Measurements from ENCODE around the gene NAE1.

Gene NAE1

GRCh38 chr16:66830422-66831404 lies at the start of gene NAE1:
TSS of gene NAE1 (minus strand) at chr16:66830976. CDS start at chr16:66830899, 77 bp downstream.
- peak; percentile 86 for TF ChIP-seq CTCF (conservative IDR thresholded peaks at IDR 0.05; ENCODE audit: low read depth, low read length)
- peak; percentile 37 for DNase-seq (ENCODE audit: low read depth)
- peak within 1 kb of the TSS; percentile 61 for H3K4me3 ChIP-seq (ENCODE audit: low read length)

GRCh38 chr16:66878067-66878466 lies 47.3 kb upstream of the NAE1 start:
- no peak for DNase-seq (ENCODE audit: low read depth)
- no peak overlapping the region for H3K4me3 ChIP-seq (ENCODE audit: low read length)
- no peak for TF ChIP-seq CTCF (conservative IDR thresholded peaks at IDR 0.05; ENCODE audit: low read depth, low read length)

DNA sequence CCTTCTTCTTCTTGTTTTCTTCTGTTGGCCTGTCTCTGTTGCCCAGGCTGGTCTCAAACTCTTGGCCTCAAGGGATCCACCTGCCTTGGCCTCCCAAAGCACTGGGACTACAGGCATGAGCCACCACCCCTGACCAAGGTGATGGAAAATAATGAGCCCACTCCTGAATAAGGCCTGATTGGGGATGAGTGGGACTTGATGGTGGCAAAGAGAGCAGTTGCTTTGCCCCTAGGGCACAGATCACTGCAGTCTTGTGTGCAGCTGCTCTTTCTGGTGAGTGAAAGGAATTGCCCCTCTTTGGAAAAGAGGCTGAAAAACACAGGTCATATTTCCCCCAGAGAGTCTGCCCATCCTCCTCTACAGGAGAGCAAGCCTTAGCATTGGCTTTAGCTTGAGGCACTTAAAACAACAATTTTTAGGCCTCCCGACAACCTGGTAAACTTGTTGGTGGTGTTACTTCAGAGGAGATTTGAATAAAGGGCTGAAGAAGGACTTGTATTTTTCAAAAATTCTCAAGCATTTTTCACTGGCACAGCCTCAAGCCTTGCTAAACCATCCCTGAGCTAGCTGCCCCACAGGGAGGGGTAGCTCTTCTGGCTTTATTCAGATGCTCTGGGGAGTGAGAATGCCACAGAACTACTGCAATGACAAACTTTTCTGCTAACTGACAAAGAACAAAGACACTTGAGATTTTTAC lies 43.5 kb upstream of the NAE1 start:
- no peak for TF ChIP-seq CTCF (conservative IDR thresholded peaks at IDR 0.05; ENCODE audit: low read depth, low read length)
- no peak overlapping the region for H3K4me3 ChIP-seq (ENCODE audit: low read length)
- no peak for DNase-seq (ENCODE audit: low read depth)

DNA sequence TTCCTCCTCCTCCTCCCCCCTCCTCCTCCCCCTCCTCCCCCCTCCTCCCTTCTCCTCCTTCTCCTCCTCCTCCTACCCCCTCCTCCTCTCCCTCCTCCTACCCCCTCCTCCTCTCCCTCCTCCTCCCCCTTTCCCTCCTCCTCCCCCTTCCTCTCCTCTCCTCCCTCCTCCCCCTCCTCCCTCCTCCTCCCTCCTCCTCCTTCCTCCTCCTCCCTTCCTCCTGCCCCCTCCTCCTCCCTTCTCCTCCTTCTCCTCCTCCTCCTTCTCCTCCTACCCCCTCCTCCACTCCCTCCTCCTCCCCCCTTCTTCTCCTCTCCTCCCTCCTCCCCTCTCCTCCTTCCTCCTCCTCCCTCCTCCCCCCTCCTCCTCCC lies 42.9 kb upstream of the NAE1 start:
- no peak overlapping the region for H3K4me3 ChIP-seq (ENCODE audit: low read length)
- no peak for TF ChIP-seq CTCF (conservative IDR thresholded peaks at IDR 0.05; ENCODE audit: low read depth, low read length)
- no peak for DNase-seq (ENCODE audit: low read depth)

DNA sequence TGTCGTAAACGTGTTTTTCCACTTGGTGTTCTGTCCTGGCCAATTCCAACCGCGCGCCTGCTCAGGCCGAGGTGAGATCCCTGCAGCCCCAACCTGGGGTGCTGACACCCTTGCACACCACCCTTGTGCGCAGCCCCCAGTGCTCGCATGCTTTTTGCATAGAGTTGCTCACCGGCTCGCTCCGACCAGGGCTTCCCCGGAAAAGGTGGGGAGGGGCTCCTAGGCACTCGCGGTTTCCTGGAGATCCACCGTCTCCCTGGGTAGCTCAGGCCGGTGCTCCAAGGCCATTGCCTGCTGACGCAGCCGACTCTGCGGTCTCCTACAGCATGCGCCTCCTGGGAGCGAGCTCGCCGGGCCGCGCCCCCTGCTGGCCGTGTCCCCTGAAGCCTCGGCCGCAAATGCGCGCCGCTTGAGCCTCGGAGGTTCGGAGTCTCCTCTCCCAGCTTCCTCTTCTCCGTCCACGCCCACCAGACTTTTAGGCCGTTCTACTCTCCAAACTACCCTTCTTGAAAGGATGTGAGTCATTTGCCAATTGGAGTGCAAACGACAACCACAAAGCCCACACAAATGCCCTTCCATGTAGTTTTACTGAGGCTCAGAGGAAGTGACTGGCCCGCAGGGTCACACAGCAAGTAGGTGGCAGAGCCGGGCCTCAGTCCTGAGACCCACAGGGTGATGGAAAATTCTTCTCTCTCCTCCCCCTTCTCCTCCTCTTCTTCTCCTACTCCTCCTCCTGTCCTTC lies 42.3 kb upstream of the NAE1 start:
- peak; percentile 94 for TF ChIP-seq CTCF (conservative IDR thresholded peaks at IDR 0.05; ENCODE audit: low read depth, low read length)
- H3K4me3 ChIP-seq (ENCODE audit: low read length) = peak overlapping the region; percentile 32

DNA sequence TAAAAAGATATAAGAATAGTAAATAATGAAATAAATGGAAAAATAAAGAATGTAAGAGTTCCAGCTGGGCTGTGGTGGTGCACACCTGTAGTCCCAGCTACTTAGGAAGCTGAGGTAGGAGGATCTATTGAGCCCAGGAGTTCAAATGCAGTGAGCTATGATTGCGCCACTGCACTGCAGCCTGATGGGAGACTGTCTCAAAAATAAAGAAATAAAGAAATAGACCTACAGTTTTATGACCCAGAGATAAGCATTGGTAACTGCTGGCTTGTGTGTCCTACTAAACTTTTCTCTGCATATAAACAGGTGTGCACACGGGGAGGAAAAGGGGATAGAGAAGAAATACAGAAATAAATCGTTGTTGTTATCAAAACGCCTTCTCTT lies 41.8 kb upstream of the NAE1 start:
- no peak for TF ChIP-seq CTCF (conservative IDR thresholded peaks at IDR 0.05; ENCODE audit: low read depth, low read length)
- no peak overlapping the region for H3K4me3 ChIP-seq (ENCODE audit: low read length)
- no peak for DNase-seq (ENCODE audit: low read depth)

More for the DNA sequence above, 42.3 kb upstream of the NAE1 start:
- peak; percentile 69 for DNase-seq (ENCODE audit: low read depth)

All from retinal pigment epithelial cell (primary cell).